DOHH2 (cell line): ENCODE results near the gene SMARCC1.

Source experiments
- CTCF ChIP-seq: fragments of 200-600 bp; sonication (generic); IDR thresholded peaks from one replicate; pipeline ENCODE4 v1.5.1; 2014; ENCODE audit warnings: antibody characterized with exemption, mild to moderate bottlenecking, low read depth, low read length; ENCODE audit not compliant: poor library complexity, severe bottlenecking
- EZH2phosphoT487 ChIP-seq: fragments of 200-600 bp; sonication (generic); IDR thresholded peaks from 2 replicates; pipeline ENCODE4 v1.6.1; 2017; ENCODE audit warnings: borderline replicate concordance, mild to moderate bottlenecking, antibody characterized with exemption, low read length, moderate library complexity, mixed read lengths

GRCh38 chr3:47566667-47567066 lies 215.0 kb downstream of the SMARCC1 start:
- TF ChIP-seq CTCF (no peak), EZH2phosphoT487 (no peak)
